Esophagus muscularis mucosa (tissue), 4 donors: ENCODE measurements around the gene CHST9. TPM values are rescaled to one million over a fixed set of nuclear protein-coding genes. Genes with fewer than 3 reads are reported as not detected.

Source experiments
- DNase-seq: peaks from one replicate; pipeline ENCODE4 v3.0.0-alpha.2; 2017; ENCODE audit errors: extremely low spot score
- H3K27ac ChIP-seq, 4 donors: fragments of 200-600 bp; sonication (generic); replicated peaks in 1 of 4; 1 replicate in 3 of 4; 2 replicates in 1 of 4; pipeline ENCODE4 v1.5.1; 2016 to 2019; ENCODE audit warnings: mild to moderate bottlenecking in 1 of 4
- H3K27me3 ChIP-seq, 4 donors: fragments of 200-600 bp; sonication (generic); one replicate each; pipeline versions ENCODE4 v1.5.1 to v1.6.0; 2016 to 2019
- H3K36me3 ChIP-seq, 4 donors: fragments of 200-600 bp; sonication (generic); one replicate each; pipeline ENCODE4 v1.5.1; 2016 to 2019
- H3K4me1 ChIP-seq, 4 donors: fragments of 200-600 bp; sonication (generic); one replicate each; pipeline ENCODE4 v1.5.1; 2016 to 2019
- H3K4me3 ChIP-seq, 4 donors: fragments of 200-600 bp; sonication (generic); 1 replicate in 2 of 4; 2 replicates in 2 of 4; pipeline ENCODE4 v1.5.1; 2016 to 2019; ENCODE audit warnings: mild to moderate bottlenecking in 4 of 4, moderate library complexity in 1 of 4
- H3K9me3 ChIP-seq, 4 donors: fragments of 200-600 bp; sonication (generic); 1 replicate in 3 of 4; 2 replicates in 1 of 4; pipeline ENCODE4 v1.5.1; 2016 to 2019
- CTCF ChIP-seq, 3 experiments: fragments of 200-600 bp in 2 of 3; fragments of 450-650 bp in 1 of 3; sonication (generic) in 2 of 3; IDR thresholded peaks; one replicate each; pipeline ENCODE4 v1.5.1; 2017 to 2019; ENCODE audit warnings: antibody characterized with exemption in 3 of 3, mild to moderate bottlenecking in 2 of 3, moderate library complexity in 1 of 3
- EP300 ChIP-seq: sonication (generic); formaldehyde crosslinking; IDR thresholded peaks from one replicate; pipeline ENCODE4 v1.6.1; 2017; ENCODE audit warnings: antibody characterized with exemption
- POLR2A ChIP-seq: fragments of 450-650 bp; IDR thresholded peaks from one replicate; pipeline ENCODE4 v1.6.1; 2017; ENCODE audit warnings: antibody characterized with exemption, moderate library complexity, mild to moderate bottlenecking, low read depth
- POLR2AphosphoS5 ChIP-seq, 2 donors: sonication (generic); formaldehyde crosslinking; IDR thresholded peaks; one replicate each; pipeline ENCODE4 v1.6.1; 2017; ENCODE audit warnings: antibody characterized with exemption in 2 of 2
- WGBS: methylation state at CpG from one replicate; pipeline ENCODE4 v1.1.5; 2018; 5-methylcytosine and 5-hydroxymethylcytosine counted together
- intact Hi-C: fragments of 100-400 bp; cut with DNase I; formaldehyde crosslinking; loops from one replicate; pipeline ENCODE4 v1.15.1; 2023
- total RNA-seq, 4 donors: library from RNA; depleted of rRNA; stranded (reverse); fragments of >200 nt; gene quantifications; one replicate each; pipeline versions ENCODE4 v1.1.0 to v1.2.1, GENCODE V29; 2016

Gene CHST9
- total RNA-seq, 4 donors from 2014 or later = 0.42 to 2.4 (median 1.4) TPM

GRCh38 chr18:27185897-27186296 lies 789 bp upstream of the CHST9 start:
- intact Hi-C loops = no loop called here
- Histone ChIP-seq H3K27ac (no peak overlapping the region), H3K36me3 (no peaks in the 10 kb centered on the region), H3K9me3 (no peaks in the 10 kb centered on the region), H3K27me3 (peaks cover 0 to 36% (median 13%) of the 10 kb centered on the region in 4 donors), H3K4me1 (peaks cover 0 to 16% (median 12%) of the 10 kb centered on the region in 4 donors), H3K4me3 (no peak overlapping the region)
- WGBS = 84% methylated on average over 4 of the region's 4 CpGs
- no peak for TF ChIP-seq CTCF (IDR thresholded peaks at IDR 0.05)
- no peak for DNase-seq

DNA sequence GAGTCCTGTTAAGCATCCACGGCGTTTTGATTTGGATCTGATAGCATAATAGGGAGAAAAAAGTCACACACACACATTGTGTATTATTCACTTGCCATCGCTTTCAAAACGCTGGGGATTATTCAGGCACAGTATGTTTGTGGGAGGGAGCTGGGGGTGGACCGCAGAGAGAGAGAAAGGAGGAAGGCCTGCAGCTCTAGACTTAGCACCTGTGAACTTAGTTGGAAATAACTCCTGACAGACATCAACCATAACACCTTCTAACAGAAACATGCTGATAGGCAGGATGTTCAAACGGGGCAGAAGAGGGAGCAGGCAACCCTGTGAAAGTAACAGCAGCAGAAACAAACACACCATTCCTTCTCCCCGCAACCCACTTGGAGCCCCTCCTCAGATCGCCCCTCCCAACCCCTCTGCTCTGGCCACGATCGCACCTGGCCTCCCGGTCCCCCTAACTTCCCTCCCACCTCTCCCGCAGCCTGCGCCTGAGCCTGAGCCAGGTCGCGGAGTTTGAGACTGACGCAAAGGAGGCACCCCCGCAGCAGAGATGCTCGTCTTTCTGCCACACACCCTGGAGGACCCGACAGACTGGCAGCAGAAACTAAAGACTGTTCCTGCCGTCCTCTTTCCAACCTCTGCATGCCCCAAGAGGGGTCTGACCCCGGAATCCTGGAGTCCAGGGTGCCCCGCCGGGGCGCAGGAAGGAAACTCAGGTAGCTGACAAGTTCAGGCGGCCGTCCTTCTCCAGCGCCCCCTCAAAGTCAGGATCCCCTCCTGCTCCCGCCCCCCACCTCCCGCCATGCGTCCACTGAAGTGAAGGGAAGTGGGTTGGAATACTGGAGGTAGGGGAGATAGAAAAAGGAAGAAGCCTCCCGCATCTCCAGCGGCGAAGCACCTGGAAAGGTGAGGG lies 738 bp downstream of the CHST9 start:
- no peaks in the 10 kb centered on the region for H3K36me3 ChIP-seq
- H3K4me1 ChIP-seq = peaks cover 0 to 16% (median 12%) of the 10 kb centered on the region in 4 donors
- intact Hi-C loops = no loop called here
- 7% methylated on average over 22 of the region's 33 CpGs for WGBS
- no peak for TF ChIP-seq POLR2A
- no peaks in the 10 kb centered on the region for H3K9me3 ChIP-seq
- DNase-seq = no peak
- peaks cover 0 to 36% (median 13%) of the 10 kb centered on the region in 4 donors for H3K27me3 ChIP-seq
- H3K27ac ChIP-seq = no peak overlapping the region
- H3K4me3 ChIP-seq = peak overlapping the region; percentile 49 to 62 (median 52)

DNA sequence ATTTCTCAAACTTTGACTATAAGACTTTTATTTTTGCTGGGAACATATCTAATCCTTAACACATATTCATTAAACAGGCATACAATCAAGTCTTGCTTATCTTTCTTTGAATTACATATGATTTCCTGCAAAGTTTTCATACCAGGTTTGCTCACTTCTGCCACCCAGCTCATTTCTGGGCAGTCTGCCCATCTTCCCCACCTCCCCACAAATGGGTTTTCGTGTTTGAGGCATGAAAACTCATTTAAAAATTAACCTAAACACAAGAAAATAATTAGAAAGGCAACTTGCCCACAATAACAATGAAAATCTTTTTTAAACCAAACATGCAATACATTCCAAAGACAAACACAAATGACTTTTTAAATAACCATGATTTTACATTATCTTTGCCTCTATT lies 3.4 kb downstream of the CHST9 start:
- Histone ChIP-seq H3K27ac (no peak overlapping the region), H3K4me1 (peaks cover 0 to 16% (median 12%) of the 10 kb centered on the region in 4 donors), H3K36me3 (no peaks in the 10 kb centered on the region), H3K9me3 (no peaks in the 10 kb centered on the region), H3K4me3 (no peak overlapping the region), H3K27me3 (peaks cover 0 to 36% (median 13%) of the 10 kb centered on the region in 4 donors)
- DNase-seq = no peak
- intact Hi-C loops = no loop called here
- 48% methylated on average over 1 of the region's 1 CpG for WGBS
- TF ChIP-seq CTCF (IDR thresholded peaks at IDR 0.05) (no peak), EP300 (no peak), POLR2AphosphoS5 (IDR thresholded peaks at IDR 0.05) (no peak), POLR2A (no peak)

- DNase-seq = no peak
- H3K27ac ChIP-seq = no peak overlapping the region
- no peaks in the 10 kb centered on the region for H3K9me3 ChIP-seq
- TF ChIP-seq CTCF (IDR thresholded peaks at IDR 0.05) (no peak), POLR2A (no peak), EP300 (no peak), POLR2AphosphoS5 (IDR thresholded peaks at IDR 0.05) (no peak)
- intact Hi-C loops = no loop called here
- no peak overlapping the region for H3K4me3 ChIP-seq
- no peaks in the 10 kb centered on the region for H3K36me3 ChIP-seq
- peaks cover 0 to 10% (median 0%) of the 10 kb centered on the region in 4 donors for H3K27me3 ChIP-seq
- no peaks in the 10 kb centered on the region for H3K4me1 ChIP-seq
Measured at GRCh38 chr18:27178424-27178823, 6.7 kb downstream of the CHST9 start.

DNA sequence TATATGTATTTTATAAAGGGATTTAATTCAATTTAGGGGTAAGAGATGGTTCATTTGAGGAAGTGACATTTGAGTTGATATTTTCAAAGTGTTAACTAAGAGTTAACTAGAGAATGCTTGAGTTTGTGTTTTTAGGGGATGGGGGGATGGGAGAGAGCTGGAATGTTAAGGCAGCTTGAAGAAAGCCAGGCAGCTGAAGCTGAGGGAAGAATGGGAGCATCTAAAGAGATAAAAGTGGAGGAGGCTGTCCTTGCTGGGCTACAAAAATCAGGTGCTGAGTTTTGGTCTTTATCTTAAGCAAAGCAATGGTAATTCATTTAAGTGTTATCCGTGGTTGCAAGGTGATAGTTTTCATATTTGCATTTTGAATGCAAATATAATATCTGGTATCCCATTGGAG lies 9.2 kb downstream of the CHST9 start:
- 7% methylated on average over 1 of the region's 1 CpG for WGBS
- no peaks in the 10 kb centered on the region for H3K27me3 ChIP-seq
- no peak overlapping the region for H3K4me3 ChIP-seq
- H3K4me1 ChIP-seq = no peaks in the 10 kb centered on the region
- intact Hi-C loops = no loop called here
- no peak overlapping the region for H3K27ac ChIP-seq
- H3K36me3 ChIP-seq = no peaks in the 10 kb centered on the region
- H3K9me3 ChIP-seq = no peaks in the 10 kb centered on the region
- no peak for DNase-seq
- TF ChIP-seq POLR2AphosphoS5 (IDR thresholded peaks at IDR 0.05) = no peak
- no peak for TF ChIP-seq EP300
- TF ChIP-seq CTCF (IDR thresholded peaks at IDR 0.05) = no peak
- no peak for TF ChIP-seq POLR2A
